Measurements from ENCODE around the gene CCDC88A.
"Not testable (repeated sequence)": the region's sequence is repeated elsewhere in the genome, so short reads cannot be mapped to it uniquely, and the experiment has no call there.

Gene CCDC88A

DNA sequence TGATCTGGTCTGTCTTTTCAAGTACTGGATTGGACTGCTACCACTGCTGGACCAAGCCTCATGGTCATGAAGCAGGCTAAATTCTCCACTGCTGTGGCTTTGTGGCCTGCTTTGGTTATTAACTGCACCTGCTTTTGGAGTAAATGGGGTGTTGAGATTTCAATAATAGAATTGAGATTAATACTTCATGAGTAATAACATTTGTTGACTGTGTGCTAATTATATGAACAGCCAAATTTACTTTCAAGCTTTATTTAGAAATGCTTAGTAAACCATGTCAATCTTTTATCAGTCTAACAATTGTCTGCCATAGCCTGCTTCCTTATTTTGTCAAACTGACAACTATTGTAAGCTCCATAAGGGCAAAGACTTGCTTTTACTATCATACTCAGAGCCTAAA lies 123.3 kb downstream of the CCDC88A start:
- no peak for DNase-seq (ENCODE audit: low read depth)

DNA sequence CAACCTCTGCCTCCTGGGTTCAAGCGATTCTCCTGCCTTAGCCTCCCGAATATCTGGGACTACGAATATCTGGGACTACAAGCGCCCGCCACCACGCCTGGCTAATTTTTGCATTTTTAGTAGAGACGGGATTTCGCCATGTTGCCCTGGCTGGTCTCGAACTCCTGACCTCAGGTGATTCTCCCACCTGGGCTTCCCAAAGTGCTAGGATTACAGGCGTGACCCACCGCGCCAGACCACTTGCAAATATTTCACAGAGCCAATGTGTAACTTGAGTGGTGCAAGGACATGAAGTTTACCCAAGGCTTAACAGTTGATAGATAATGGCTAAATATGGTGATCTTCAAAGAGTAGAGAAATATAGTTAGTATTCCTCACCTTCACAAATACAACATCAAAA lies 136.6 kb downstream of the CCDC88A start:
- no peak for DNase-seq (ENCODE audit: low read depth)

GRCh38 chr2:55282110-55282917 lies 137.3 kb downstream of the CCDC88A start:
- peak; percentile 82 for DNase-seq (ENCODE audit: low read depth)

- DNase-seq (ENCODE audit: low read depth), result not testable (repeated sequence)
These were observed 138.7 kb downstream of the CCDC88A start for GRCh38 chr2:55280851-55281546.

DNA sequence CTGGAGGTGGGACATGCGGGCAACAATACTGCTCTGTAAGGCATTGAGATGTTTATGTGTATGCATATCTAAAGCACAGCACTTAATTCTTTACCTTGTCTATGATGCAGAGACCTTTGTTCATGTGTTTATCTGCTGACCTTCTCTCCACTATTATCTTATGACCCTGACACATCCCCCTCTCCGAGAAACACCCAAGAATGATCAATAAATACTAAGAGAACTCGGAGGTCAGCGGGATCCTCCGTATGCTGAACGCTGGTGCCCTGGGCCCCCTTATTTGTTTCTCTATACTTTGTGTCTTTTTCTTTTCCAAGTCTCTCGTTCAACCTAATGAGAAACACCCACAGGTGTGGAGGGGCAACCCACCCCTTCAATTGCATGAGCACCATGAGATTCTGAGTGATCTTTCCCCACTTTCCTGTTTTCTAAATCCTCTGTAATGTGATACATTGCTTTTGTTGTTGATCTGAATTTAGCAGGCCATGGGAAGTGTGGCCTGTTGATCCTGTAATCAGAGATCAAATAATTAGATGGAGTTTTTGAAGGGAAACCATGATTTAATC lies 139.7 kb downstream of the CCDC88A start:
- not testable (repeated sequence) for DNase-seq (ENCODE audit: low read depth)

- not testable (repeated sequence) for DNase-seq (ENCODE audit: low read depth)
These were observed 140.3 kb downstream of the CCDC88A start for GRCh38 chr2:55279214-55279835.

- DNase-seq (ENCODE audit: low read depth), result no peak
These were observed 142.3 kb downstream of the CCDC88A start for GRCh38 chr2:55277310-55277709.

GRCh38 chr2:55274346-55274745 lies 145.3 kb downstream of the CCDC88A start:
- DNase-seq (ENCODE audit: low read depth), result not testable (repeated sequence)

- no peak for DNase-seq (ENCODE audit: low read depth)
These were observed 150.0 kb downstream of the CCDC88A start for GRCh38 chr2:55269645-55269990.

GRCh38 chr2:55268907-55269644 lies 150.6 kb downstream of the CCDC88A start, which contains the start of gene MTIF2:
TSS of gene MTIF2 (minus strand) at chr2:55269231. CDS start at chr2:55263858, 5,373 bp downstream.
- DNase-seq (ENCODE audit: low read depth), result peak; percentile 75

GRCh38 chr2:55268288-55268906 lies 151.3 kb downstream of the CCDC88A start:
- DNase-seq (ENCODE audit: low read depth), result no peak

DNA sequence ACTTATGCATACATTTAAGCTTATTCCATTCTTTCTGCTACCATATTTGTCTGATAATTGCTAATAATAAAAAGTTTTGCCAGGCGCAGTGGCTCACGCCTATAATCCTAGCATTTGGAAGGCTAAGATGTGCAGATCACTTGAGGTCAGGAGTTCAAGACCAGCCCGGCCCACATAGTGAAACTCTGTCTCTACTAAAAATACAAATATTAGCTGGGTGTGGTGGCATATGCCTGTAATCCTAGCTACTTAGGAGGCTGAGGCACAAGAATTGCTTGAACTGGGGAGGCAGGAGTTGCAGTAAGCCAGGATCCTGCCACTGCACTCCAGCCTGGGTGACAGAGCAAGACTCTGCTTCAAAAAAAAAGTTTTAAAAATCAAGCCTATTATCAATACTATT lies 160.1 kb downstream of the CCDC88A start:
- DNase-seq (ENCODE audit: low read depth), result not testable (repeated sequence)

DNA sequence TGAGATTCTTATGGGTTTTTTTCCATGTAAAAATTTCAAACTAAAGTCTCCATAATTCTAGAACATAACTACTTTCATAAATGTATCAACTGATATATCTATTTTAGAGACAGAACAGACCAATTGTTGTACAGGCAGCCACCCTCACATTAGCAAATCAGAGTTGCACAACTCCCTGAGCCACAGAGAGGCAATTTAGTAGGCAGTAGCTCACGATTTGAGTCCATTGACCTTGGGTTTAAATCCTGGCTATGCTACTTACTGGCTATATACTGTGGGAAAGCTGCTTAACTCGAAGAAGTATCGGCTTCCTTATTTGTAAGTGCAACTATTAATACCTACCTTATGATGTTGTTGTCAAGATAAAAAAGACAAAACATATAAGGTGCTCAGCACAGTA lies 166.8 kb downstream of the CCDC88A start:
- no peak for DNase-seq (ENCODE audit: low read depth)

GRCh38 chr2:55247025-55247424 lies 172.6 kb downstream of the CCDC88A start:
- DNase-seq (ENCODE audit: low read depth), result no peak

GRCh38 chr2:55245411-55245810 lies 174.2 kb downstream of the CCDC88A start:
- no peak for DNase-seq (ENCODE audit: low read depth)

GRCh38 chr2:55242617-55243016 lies 177.0 kb downstream of the CCDC88A start:
- no peak for DNase-seq (ENCODE audit: low read depth)

- not testable (repeated sequence) for DNase-seq (ENCODE audit: low read depth)
These were observed 178.1 kb downstream of the CCDC88A start for GRCh38 chr2:55241582-55241981.

- no peak for DNase-seq (ENCODE audit: low read depth)
These were observed 179.9 kb downstream of the CCDC88A start for GRCh38 chr2:55239656-55240222.
